Measurements from ENCODE around the gene CSNK1G1. TPM values are rescaled to one million over a fixed set of nuclear protein-coding genes. Genes with fewer than 3 reads are reported as not detected.

CSNK1G1 gene
- polyA plus RNA-seq, 1 of the 3 experiments (the other 2 are of a cell fraction), result 10.2 TPM

DNA sequence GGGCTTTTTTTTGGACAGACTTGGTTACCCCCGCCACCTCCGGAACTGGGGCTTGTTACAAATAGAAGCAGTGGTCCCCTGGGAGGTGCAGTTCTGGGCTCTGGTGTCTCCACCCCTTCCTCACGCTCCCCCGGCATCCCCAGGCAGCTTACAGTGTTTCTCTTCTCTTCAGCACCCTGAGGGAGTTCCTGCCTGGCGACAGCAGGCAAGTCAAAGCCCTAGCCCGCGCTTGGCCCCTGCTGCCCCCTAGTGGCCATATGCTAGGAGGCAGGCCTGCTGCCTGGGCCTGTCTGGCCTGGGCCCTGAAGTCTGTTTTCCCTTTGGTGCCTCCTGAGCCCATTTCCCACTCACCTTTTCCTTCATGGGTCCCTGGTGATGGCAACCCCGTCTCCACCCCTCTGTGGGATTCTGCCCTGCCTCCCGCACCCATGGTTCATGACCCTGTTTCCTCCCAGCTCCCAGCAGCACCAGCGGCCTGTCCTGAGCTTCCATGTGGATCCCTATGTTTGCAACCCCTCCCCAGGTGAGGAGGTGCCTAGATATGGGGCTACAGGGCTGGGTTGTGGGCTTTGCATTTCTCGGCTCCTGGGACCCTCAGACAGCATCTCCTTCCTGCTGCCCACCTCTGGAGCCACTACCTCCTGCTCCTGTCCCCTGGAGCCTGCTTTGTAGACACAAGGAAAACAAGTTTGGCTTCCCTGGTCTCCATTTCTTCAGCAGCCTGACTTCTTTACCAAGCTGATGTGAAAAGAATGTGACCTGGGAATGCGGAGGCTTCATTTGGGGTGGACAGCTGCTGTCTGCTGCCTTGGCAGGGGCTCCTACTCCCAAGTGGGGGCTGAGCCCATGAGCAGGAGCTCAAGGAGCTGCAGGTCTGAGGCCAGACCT is 202.2 kb downstream of the CSNK1G1 start:
- H3K4me1 ChIP-seq (ENCODE audit: control insufficient read depth in 1 of 2, insufficient read depth in 2 of 2, low read depth in 1 of 2, low read length in 1 of 2), result peaks cover 0 to 22% of the 10 kb centered on the region in 2 experiments; a peak in 1 of 4 replicates
- no peaks in the 10 kb centered on the region for H3K9me3 ChIP-seq
- no peak overlapping the region; a peak in 1 of 4 replicates for H3K4me3 ChIP-seq (ENCODE audit: low read depth in 2 of 2, low read length in 1 of 2)
- peaks cover 30% of the 10 kb centered on the region for H4K20me1 ChIP-seq (ENCODE audit: insufficient read depth)
- H3K36me3 ChIP-seq (replicated peaks in 1 of 2; ENCODE audit: control insufficient read depth in 1 of 2, insufficient read depth in 2 of 2, low read length in 1 of 2), result peaks cover 26 to 43% of the 10 kb centered on the region in 2 experiments
- peaks cover 55% of the 10 kb centered on the region for H3F3A ChIP-seq (replicated peaks; ENCODE audit: insufficient read depth)
- POLR2A ChIA-PET, result interaction anchor here (0.6 to 3.5 kb wide), 6 partner anchors 9 to 234 kb away, joined by 3 to 24 read pairs (median 4); partner anchors contain the start of genes CIAO2A, PPIB and TRIP4
- TF ChIP-seq EZH2phosphoT487 (IDR thresholded peaks at IDR 0.05; ENCODE audit: borderline replicate concordance, low read depth) (no peak), SMC3 (IDR thresholded peaks at IDR 0.05; ENCODE audit: low read depth, low read length) (peak; percentile 66), TEAD4 (IDR thresholded peaks at IDR 0.05; ENCODE audit: borderline replicate concordance, insufficient read depth) (no peak), MXI1 (IDR thresholded peaks at IDR 0.05; ENCODE audit: low read depth, low read length) (0 out of 2 replicates have a peak, but pooled peaks have one; percentile 27), FOXJ3 (CRISPR knock-in tag; IDR thresholded peaks at IDR 0.05) (no peak), RFX5 (IDR thresholded peaks at IDR 0.05; ENCODE audit: low read length) (0 out of 2 replicates have a peak, but pooled peaks have one; percentile 64), RAD21 (IDR thresholded peaks at IDR 0.05; ENCODE audit: low read length) (peak; percentile 89), POLR2AphosphoS5 (IDR thresholded peaks at IDR 0.05; ENCODE audit: low read depth, low read length) (peak; percentile 65), TAF1 (IDR thresholded peaks at IDR 0.05; ENCODE audit: borderline replicate concordance, low read depth, low read length) (no peak), CHD2 (IDR thresholded peaks at IDR 0.05; ENCODE audit: low read length, partially characterized antibody) (peak; percentile 81), GATA2 (CRISPR knock-in tag; IDR thresholded peaks at IDR 0.05) (no peak), SIN3A (IDR thresholded peaks at IDR 0.05; ENCODE audit: borderline replicate concordance, low read depth, low read length) (peak; percentile 61; the same call in 1 of the 2 replicates)
- TF ChIP-seq, protein P1, sequence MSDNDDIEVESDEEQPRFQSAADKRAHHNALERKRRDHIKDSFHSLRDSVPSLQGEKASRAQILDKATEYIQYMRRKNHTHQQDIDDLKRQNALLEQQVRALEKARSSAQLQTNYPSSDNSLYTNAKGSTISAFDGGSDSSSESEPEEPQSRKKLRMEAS (IDR thresholded peaks at IDR 0.05; ENCODE audit: low read depth), result peak; percentile 40; the same call in 1 of the 2 replicates
- TF ChIP-seq, protein P2, sequence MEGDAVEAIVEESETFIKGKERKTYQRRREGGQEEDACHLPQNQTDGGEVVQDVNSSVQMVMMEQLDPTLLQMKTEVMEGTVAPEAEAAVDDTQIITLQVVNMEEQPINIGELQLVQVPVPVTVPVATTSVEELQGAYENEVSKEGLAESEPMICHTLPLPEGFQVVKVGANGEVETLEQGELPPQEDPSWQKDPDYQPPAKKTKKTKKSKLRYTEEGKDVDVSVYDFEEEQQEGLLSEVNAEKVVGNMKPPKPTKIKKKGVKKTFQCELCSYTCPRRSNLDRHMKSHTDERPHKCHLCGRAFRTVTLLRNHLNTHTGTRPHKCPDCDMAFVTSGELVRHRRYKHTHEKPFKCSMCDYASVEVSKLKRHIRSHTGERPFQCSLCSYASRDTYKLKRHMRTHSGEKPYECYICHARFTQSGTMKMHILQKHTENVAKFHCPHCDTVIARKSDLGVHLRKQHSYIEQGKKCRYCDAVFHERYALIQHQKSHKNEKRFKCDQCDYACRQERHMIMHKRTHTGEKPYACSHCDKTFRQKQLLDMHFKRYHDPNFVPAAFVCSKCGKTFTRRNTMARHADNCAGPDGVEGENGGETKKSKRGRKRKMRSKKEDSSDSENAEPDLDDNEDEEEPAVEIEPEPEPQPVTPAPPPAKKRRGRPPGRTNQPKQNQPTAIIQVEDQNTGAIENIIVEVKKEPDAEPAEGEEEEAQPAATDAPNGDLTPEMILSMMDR (IDR thresholded peaks at IDR 0.05), result peak; percentile 96
- TF ChIP-seq, protein P3, sequence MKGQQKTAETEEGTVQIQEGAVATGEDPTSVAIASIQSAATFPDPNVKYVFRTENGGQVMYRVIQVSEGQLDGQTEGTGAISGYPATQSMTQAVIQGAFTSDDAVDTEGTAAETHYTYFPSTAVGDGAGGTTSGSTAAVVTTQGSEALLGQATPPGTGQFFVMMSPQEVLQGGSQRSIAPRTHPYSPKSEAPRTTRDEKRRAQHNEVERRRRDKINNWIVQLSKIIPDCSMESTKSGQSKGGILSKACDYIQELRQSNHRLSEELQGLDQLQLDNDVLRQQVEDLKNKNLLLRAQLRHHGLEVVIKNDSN (IDR thresholded peaks at IDR 0.05; ENCODE audit: borderline replicate concordance, low read depth), result no peak
- TF ChIP-seq, protein P4, sequence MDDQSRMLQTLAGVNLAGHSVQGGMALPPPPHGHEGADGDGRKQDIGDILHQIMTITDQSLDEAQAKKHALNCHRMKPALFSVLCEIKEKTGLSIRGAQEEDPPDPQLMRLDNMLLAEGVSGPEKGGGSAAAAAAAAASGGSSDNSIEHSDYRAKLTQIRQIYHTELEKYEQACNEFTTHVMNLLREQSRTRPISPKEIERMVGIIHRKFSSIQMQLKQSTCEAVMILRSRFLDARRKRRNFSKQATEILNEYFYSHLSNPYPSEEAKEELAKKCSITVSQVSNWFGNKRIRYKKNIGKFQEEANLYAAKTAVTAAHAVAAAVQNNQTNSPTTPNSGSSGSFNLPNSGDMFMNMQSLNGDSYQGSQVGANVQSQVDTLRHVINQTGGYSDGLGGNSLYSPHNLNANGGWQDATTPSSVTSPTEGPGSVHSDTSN (IDR thresholded peaks at IDR 0.05), result peak; percentile 54
- TF ChIP-seq, protein P5, sequence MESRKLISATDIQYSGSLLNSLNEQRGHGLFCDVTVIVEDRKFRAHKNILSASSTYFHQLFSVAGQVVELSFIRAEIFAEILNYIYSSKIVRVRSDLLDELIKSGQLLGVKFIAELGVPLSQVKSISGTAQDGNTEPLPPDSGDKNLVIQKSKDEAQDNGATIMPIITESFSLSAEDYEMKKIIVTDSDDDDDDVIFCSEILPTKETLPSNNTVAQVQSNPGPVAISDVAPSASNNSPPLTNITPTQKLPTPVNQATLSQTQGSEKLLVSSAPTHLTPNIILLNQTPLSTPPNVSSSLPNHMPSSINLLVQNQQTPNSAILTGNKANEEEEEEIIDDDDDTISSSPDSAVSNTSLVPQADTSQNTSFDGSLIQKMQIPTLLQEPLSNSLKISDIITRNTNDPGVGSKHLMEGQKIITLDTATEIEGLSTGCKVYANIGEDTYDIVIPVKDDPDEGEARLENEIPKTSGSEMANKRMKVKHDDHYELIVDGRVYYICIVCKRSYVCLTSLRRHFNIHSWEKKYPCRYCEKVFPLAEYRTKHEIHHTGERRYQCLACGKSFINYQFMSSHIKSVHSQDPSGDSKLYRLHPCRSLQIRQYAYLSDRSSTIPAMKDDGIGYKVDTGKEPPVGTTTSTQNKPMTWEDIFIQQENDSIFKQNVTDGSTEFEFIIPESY (IDR thresholded peaks at IDR 0.05; ENCODE audit: borderline replicate concordance, low read depth), result no peak
- TF ChIP-seq, protein P6, sequence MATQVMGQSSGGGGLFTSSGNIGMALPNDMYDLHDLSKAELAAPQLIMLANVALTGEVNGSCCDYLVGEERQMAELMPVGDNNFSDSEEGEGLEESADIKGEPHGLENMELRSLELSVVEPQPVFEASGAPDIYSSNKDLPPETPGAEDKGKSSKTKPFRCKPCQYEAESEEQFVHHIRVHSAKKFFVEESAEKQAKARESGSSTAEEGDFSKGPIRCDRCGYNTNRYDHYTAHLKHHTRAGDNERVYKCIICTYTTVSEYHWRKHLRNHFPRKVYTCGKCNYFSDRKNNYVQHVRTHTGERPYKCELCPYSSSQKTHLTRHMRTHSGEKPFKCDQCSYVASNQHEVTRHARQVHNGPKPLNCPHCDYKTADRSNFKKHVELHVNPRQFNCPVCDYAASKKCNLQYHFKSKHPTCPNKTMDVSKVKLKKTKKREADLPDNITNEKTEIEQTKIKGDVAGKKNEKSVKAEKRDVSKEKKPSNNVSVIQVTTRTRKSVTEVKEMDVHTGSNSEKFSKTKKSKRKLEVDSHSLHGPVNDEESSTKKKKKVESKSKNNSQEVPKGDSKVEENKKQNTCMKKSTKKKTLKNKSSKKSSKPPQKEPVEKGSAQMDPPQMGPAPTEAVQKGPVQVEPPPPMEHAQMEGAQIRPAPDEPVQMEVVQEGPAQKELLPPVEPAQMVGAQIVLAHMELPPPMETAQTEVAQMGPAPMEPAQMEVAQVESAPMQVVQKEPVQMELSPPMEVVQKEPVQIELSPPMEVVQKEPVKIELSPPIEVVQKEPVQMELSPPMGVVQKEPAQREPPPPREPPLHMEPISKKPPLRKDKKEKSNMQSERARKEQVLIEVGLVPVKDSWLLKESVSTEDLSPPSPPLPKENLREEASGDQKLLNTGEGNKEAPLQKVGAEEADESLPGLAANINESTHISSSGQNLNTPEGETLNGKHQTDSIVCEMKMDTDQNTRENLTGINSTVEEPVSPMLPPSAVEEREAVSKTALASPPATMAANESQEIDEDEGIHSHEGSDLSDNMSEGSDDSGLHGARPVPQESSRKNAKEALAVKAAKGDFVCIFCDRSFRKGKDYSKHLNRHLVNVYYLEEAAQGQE (IDR thresholded peaks at IDR 0.05; ENCODE audit: low read depth, low read length), result no peak
- H3K9me2 ChIP-seq, result no peaks in the 10 kb centered on the region
- CTCF ChIA-PET, result interaction anchor here (0.6 to 4.3 kb wide), 41 partner anchors 9 to 574 kb away, joined by 3 to 42 read pairs (median 4); partner anchors contain the start of genes CIAO2A, PPIB, SNX1 and TRIP4
- H3K4me2 ChIP-seq, result 0 out of 2 replicates have a peak overlapping the region, but pooled peaks have one; percentile 49
- 35% methylated on average over 7 of the region's 12 CpGs for WGBS (ENCODE audit: low lambda C conversion rate)
- DNase-seq, result peak; percentile 92
- no peaks in the 10 kb centered on the region for H3K79me2 ChIP-seq (ENCODE audit: insufficient read depth)
- H3K9ac ChIP-seq, result no peak overlapping the region
- peak overlapping the region; percentile 35 to 63 for H3K27ac ChIP-seq (ENCODE audit: low read depth in 2 of 2, low read length in 1 of 2)
- no peak overlapping the region for H2AFZ ChIP-seq (ENCODE audit: low read depth)
- H3K27me3 ChIP-seq (ENCODE audit: insufficient read depth), result no peaks in the 10 kb centered on the region

Measured in SK-N-SH (cell line).